Measurements from ENCODE around the gene PARP9.

- TF ChIP-seq CTCF (IDR thresholded peaks at IDR 0.05): no peak
- TF ChIP-seq POLR2A (IDR thresholded peaks at IDR 0.05): no peak
Measured at GRCh38 chr3:122497425-122497824, 66.7 kb downstream of the PARP9 start.
